H1 (cell line): Measurements from ENCODE around the gene C2orf76. TPM values are rescaled to one million over a fixed set of nuclear protein-coding genes. Genes with fewer than 3 reads are reported as not detected.

Source experiments
- BACH1 ChIP-seq: IDR thresholded peaks from 2 replicates; pipeline ENCODE4 v1.6.1; 2012; ENCODE audit warnings: low read length, improper control_type of control experiment
- CHD2 ChIP-seq: IDR thresholded peaks from 2 replicates; pipeline ENCODE4 v1.6.1; 2012; ENCODE audit warnings: low read length, improper control_type of control experiment
- CREB1 ChIP-seq: IDR thresholded peaks from 2 replicates; pipeline ENCODE4 v1.6.1; 2012; ENCODE audit warnings: inconsistent platforms
- EGR1 ChIP-seq: IDR thresholded peaks from 2 replicates; pipeline ENCODE4 v1.6.1; 2011; ENCODE audit warnings: low read depth, low read length, borderline replicate concordance
- POLR2A ChIP-seq, 2 experiments: IDR thresholded peaks; 1 replicate in 1 of 2; 2 replicates in 1 of 2; pipeline ENCODE4 v1.6.1; 2011; ENCODE audit warnings: low read depth in 2 of 2, low read length in 2 of 2, mild to moderate bottlenecking in 2 of 2; ENCODE audit errors: control extremely low read depth in 1 of 2
- SAP30 ChIP-seq: fragments of 300-600 bp; sonication (generic); IDR thresholded peaks from 2 replicates; pipeline ENCODE4 v1.7.1; 2012; ENCODE audit warnings: low read length, moderate library complexity, mild to moderate bottlenecking, inconsistent platforms; ENCODE audit not compliant: insufficient read depth, insufficient replicate concordance
- SP4 ChIP-seq: IDR thresholded peaks from 2 replicates; pipeline ENCODE4 v1.6.1; 2012; ENCODE audit warnings: low read length, inconsistent platforms
- SRF ChIP-seq: IDR thresholded peaks from 2 replicates; pipeline ENCODE4 v1.6.1; 2011; ENCODE audit warnings: mild to moderate bottlenecking, low read depth, low read length, moderate library complexity
- TAF1 ChIP-seq: IDR thresholded peaks from 2 replicates; pipeline ENCODE4 v1.6.1; 2011; ENCODE audit warnings: mild to moderate bottlenecking, low read depth, low read length
- TAF7 ChIP-seq: optimal IDR thresholded peaks from 2 replicates; pipeline ENCODE3; 2011; ENCODE audit warnings: low read depth, mild to moderate bottlenecking, inconsistent platforms, low read length, moderate library complexity, borderline replicate concordance
- YY1 ChIP-seq: IDR thresholded peaks from 2 replicates; pipeline ENCODE4 v1.6.1; 2011; ENCODE audit warnings: low read depth, mild to moderate bottlenecking, low read length
- polyA plus RNA-seq, 7 experiments: library from polyadenylated mRNA; depleted of rRNA in 3 of 7; stranded (reverse) in 5 of 7; unstranded in 2 of 7; fragments of >200 nt in 5 of 7; fragments of 200-250 nt in 2 of 7; gene quantifications; 1 replicate in 5 of 7; 2 replicates in 1 of 7; 4 replicates in 1 of 7; pipeline versions ENCODE4 v1.2.1 to v1.2.3, GENCODE V29; 2011 to 2013; ENCODE audit warnings: missing spikeins in 2 of 7, mixed read lengths in 2 of 7
- total RNA-seq: library from RNA; stranded (reverse); fragmentation: NEBNext Ultra II Directional; extraction: Animal tissue kit (Norgen Biotek cat#: 25700); gene quantifications from 2 replicates; pipeline ENCODE4 v1.2.1, GENCODE V29; 2021
- TF ChIP-seq, protein P1 (sequence below): fragments of 300-600 bp; sonication (generic); IDR thresholded peaks from 2 replicates; pipeline ENCODE4 v1.7.1; 2012; ENCODE audit warnings: low read length, moderate library complexity, mild to moderate bottlenecking, inconsistent platforms; ENCODE audit not compliant: insufficient replicate concordance
- TF ChIP-seq, protein P2 (sequence below): IDR thresholded peaks from 2 replicates; pipeline ENCODE4 v1.6.1; 2011; ENCODE audit warnings: low read length, improper control_type of control experiment

C2orf76 gene
- total and polyA plus RNA-seq, 2 of the 8 experiments (the other 6 are each of a cell fraction or from before 2014, with no cell fraction given), result 4.4 to 5.0 TPM

DNA sequence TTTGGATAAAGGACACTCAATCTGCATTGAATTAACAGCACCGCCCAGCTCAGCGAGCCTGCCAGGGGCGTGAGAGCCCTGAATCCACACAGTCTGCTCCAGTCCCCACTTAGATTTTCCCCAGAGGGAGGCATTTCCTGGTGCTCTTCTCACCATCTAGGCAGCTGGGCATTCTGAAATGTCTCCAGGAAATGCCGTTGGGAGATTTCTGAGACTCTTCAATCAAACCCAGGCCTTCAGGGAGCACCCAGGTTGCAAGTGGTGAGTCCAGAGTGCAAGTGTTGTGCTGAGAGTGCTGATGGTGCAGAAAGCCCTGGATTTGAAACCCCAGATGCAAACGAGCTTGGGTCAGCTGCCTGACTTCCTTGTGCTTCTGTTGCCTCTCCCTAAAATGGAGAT is 41.6 kb upstream of the C2orf76 start (continued):
- TF ChIP-seq, protein P1, sequence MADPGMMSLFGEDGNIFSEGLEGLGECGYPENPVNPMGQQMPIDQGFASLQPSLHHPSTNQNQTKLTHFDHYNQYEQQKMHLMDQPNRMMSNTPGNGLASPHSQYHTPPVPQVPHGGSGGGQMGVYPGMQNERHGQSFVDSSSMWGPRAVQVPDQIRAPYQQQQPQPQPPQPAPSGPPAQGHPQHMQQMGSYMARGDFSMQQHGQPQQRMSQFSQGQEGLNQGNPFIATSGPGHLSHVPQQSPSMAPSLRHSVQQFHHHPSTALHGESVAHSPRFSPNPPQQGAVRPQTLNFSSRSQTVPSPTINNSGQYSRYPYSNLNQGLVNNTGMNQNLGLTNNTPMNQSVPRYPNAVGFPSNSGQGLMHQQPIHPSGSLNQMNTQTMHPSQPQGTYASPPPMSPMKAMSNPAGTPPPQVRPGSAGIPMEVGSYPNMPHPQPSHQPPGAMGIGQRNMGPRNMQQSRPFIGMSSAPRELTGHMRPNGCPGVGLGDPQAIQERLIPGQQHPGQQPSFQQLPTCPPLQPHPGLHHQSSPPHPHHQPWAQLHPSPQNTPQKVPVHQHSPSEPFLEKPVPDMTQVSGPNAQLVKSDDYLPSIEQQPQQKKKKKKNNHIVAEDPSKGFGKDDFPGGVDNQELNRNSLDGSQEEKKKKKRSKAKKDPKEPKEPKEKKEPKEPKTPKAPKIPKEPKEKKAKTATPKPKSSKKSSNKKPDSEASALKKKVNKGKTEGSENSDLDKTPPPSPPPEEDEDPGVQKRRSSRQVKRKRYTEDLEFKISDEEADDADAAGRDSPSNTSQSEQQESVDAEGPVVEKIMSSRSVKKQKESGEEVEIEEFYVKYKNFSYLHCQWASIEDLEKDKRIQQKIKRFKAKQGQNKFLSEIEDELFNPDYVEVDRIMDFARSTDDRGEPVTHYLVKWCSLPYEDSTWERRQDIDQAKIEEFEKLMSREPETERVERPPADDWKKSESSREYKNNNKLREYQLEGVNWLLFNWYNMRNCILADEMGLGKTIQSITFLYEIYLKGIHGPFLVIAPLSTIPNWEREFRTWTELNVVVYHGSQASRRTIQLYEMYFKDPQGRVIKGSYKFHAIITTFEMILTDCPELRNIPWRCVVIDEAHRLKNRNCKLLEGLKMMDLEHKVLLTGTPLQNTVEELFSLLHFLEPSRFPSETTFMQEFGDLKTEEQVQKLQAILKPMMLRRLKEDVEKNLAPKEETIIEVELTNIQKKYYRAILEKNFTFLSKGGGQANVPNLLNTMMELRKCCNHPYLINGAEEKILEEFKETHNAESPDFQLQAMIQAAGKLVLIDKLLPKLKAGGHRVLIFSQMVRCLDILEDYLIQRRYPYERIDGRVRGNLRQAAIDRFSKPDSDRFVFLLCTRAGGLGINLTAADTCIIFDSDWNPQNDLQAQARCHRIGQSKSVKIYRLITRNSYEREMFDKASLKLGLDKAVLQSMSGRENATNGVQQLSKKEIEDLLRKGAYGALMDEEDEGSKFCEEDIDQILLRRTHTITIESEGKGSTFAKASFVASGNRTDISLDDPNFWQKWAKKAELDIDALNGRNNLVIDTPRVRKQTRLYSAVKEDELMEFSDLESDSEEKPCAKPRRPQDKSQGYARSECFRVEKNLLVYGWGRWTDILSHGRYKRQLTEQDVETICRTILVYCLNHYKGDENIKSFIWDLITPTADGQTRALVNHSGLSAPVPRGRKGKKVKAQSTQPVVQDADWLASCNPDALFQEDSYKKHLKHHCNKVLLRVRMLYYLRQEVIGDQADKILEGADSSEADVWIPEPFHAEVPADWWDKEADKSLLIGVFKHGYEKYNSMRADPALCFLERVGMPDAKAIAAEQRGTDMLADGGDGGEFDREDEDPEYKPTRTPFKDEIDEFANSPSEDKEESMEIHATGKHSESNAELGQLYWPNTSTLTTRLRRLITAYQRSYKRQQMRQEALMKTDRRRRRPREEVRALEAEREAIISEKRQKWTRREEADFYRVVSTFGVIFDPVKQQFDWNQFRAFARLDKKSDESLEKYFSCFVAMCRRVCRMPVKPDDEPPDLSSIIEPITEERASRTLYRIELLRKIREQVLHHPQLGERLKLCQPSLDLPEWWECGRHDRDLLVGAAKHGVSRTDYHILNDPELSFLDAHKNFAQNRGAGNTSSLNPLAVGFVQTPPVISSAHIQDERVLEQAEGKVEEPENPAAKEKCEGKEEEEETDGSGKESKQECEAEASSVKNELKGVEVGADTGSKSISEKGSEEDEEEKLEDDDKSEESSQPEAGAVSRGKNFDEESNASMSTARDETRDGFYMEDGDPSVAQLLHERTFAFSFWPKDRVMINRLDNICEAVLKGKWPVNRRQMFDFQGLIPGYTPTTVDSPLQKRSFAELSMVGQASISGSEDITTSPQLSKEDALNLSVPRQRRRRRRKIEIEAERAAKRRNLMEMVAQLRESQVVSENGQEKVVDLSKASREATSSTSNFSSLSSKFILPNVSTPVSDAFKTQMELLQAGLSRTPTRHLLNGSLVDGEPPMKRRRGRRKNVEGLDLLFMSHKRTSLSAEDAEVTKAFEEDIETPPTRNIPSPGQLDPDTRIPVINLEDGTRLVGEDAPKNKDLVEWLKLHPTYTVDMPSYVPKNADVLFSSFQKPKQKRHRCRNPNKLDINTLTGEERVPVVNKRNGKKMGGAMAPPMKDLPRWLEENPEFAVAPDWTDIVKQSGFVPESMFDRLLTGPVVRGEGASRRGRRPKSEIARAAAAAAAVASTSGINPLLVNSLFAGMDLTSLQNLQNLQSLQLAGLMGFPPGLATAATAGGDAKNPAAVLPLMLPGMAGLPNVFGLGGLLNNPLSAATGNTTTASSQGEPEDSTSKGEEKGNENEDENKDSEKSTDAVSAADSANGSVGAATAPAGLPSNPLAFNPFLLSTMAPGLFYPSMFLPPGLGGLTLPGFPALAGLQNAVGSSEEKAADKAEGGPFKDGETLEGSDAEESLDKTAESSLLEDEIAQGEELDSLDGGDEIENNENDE, result no peak
- TF ChIP-seq TAF7, result no peak
- no peak for TF ChIP-seq SP4
- TF ChIP-seq YY1, result no peak
- no peak for TF ChIP-seq EGR1
- no peak for TF ChIP-seq SAP30
- TF ChIP-seq TAF1, result no peak
- no peak for TF ChIP-seq POLR2A (IDR thresholded peaks at IDR 0.05; ENCODE audit: control extremely low read depth in 1 of 2, low read depth in 2 of 2, low read length in 2 of 2)
- no peak for TF ChIP-seq CHD2
- TF ChIP-seq CREB1, result no peak
- no peak for TF ChIP-seq SRF
- TF ChIP-seq BACH1, result no peak
- TF ChIP-seq, protein P2, sequence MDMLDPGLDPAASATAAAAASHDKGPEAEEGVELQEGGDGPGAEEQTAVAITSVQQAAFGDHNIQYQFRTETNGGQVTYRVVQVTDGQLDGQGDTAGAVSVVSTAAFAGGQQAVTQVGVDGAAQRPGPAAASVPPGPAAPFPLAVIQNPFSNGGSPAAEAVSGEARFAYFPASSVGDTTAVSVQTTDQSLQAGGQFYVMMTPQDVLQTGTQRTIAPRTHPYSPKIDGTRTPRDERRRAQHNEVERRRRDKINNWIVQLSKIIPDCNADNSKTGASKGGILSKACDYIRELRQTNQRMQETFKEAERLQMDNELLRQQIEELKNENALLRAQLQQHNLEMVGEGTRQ, result no peak
